Common myeloid progenitor, CD34-positive (primary cell): ENCODE data around the gene CHMP3.
A peak's percentile ranks its signal among the peaks of the same experiment; 100 is the strongest.

Experiments
- CTCF ChIA-PET: fragments of 350-600 bp; sonication (Branson Sonifier 250); formaldehyde crosslinking; loops from one replicate; lab custom pipeline; 2021; ENCODE audit warnings: antibody characterized with exemption; lab: Charles Lee
- POLR2A ChIA-PET: fragments of 350-600 bp; sonication (Branson Sonifier 250); formaldehyde crosslinking; loops from one replicate; lab custom pipeline; 2021; ENCODE audit warnings: antibody characterized with exemption; lab: Charles Lee
- DNase-seq, 3 donors: peaks; one replicate each; pipeline versions ENCODE4 v3.0.0 to v3.0.0-alpha.2; 2013
- H3K27ac ChIP-seq, 2 experiments: 1 replicate in 1 of 2; 2 replicates in 1 of 2; pipeline ENCODE4 v1.7.0; 2013; ENCODE audit warnings: inconsistent platforms in 2 of 2, low read length in 2 of 2, mild to moderate bottlenecking in 2 of 2, low read depth in 1 of 2, moderate library complexity in 1 of 2; ENCODE audit not compliant: severe bottlenecking in 2 of 2, insufficient read depth in 1 of 2, poor library complexity in 1 of 2
- H3K27me3 ChIP-seq, 5 experiments: replicated peaks in 2 of 5; 1 replicate in 3 of 5; 2 replicates in 2 of 5; pipeline versions ENCODE4 v1.6.1 to v1.7.0; 2013; ENCODE audit warnings: low read length in 4 of 5, mild to moderate bottlenecking in 2 of 5, moderate library complexity in 2 of 5, inconsistent platforms in 1 of 5; ENCODE audit not compliant: insufficient read depth in 5 of 5, control insufficient read depth in 4 of 5
- H3K36me3 ChIP-seq, 4 experiments: 1 replicate in 2 of 4; 2 replicates in 2 of 4; pipeline versions ENCODE4 v1.6.1 to v1.7.0; 2013; ENCODE audit warnings: low read length in 3 of 4, control low read depth in 1 of 4, mild to moderate bottlenecking in 1 of 4; ENCODE audit not compliant: control insufficient read depth in 4 of 4, insufficient read depth in 4 of 4
- H3K4me1 ChIP-seq, 4 experiments: 1 replicate in 3 of 4; 2 replicates in 1 of 4; pipeline versions ENCODE4 v1.6.1 to v1.7.1; 2013; ENCODE audit warnings: low read length in 3 of 4, mild to moderate bottlenecking in 3 of 4, control low read depth in 1 of 4, inconsistent platforms in 1 of 4, moderate library complexity in 1 of 4; ENCODE audit not compliant: control insufficient read depth in 4 of 4, insufficient read depth in 4 of 4; ENCODE audit errors: control extremely low read depth in 1 of 4
- H3K4me3 ChIP-seq, 7 experiments: 1 replicate in 4 of 7; 2 replicates in 3 of 7; pipeline versions ENCODE4 v1.5.1 to v1.7.0; 2013; ENCODE audit warnings: mild to moderate bottlenecking in 7 of 7, low read length in 6 of 7, moderate library complexity in 6 of 7, inconsistent platforms in 2 of 7, low read depth in 2 of 7, control low read depth in 1 of 7; ENCODE audit not compliant: insufficient read depth in 4 of 7, control insufficient read depth in 1 of 7; ENCODE audit errors: extremely low read depth in 1 of 7
- H3K9me3 ChIP-seq, 5 experiments: 1 replicate in 4 of 5; 2 replicates in 1 of 5; pipeline versions ENCODE4 v1.6.1 to v1.7.1; 2013; ENCODE audit warnings: low read length in 4 of 5, mild to moderate bottlenecking in 2 of 5, inconsistent platforms in 1 of 5, low read depth in 1 of 5, moderate library complexity in 1 of 5; ENCODE audit not compliant: control insufficient read depth in 4 of 5, insufficient read depth in 2 of 5; ENCODE audit errors: control extremely low read depth in 1 of 5
- WGBS: methylation state at CpG from one replicate; pipeline ENCODE4 v1.1.5; 2013; ENCODE audit not compliant: insufficient coverage; 5-methylcytosine and 5-hydroxymethylcytosine counted together

The CHMP3 gene

DNA sequence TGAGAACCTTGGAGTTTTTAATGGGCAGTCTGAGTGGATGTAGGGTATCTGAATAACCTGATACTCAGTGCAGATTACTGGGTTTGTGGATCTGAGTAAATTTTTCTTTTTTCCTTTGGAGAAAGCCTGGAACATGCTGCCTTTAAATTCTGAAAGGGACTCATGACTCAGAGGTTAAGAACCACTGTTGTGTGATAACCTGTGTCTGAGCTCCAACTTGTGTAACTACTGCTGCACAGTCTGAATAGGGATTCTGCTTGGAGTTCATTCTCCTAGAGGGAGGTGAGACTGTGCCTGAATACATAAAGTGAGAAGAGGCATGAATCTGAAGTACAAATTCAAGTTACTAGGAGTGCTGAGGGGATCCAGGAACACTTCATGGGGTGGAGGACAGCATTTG lies 85.9 kb downstream of the CHMP3 start:
- no peaks in the 10 kb centered on the region for H3K9me3 ChIP-seq
- no peaks in the 10 kb centered on the region for H3K4me1 ChIP-seq
- peaks cover 37 to 92% (median 66%) of the 10 kb centered on the region in 4 experiments for H3K36me3 ChIP-seq
- no peak for DNase-seq
- CTCF ChIA-PET, result no interaction called here
- H3K4me3 ChIP-seq, result no peak overlapping the region
- H3K27me3 ChIP-seq, result no peaks in the 10 kb centered on the region
- POLR2A ChIA-PET, result no interaction called here
- H3K27ac ChIP-seq, result no peak overlapping the region

DNA sequence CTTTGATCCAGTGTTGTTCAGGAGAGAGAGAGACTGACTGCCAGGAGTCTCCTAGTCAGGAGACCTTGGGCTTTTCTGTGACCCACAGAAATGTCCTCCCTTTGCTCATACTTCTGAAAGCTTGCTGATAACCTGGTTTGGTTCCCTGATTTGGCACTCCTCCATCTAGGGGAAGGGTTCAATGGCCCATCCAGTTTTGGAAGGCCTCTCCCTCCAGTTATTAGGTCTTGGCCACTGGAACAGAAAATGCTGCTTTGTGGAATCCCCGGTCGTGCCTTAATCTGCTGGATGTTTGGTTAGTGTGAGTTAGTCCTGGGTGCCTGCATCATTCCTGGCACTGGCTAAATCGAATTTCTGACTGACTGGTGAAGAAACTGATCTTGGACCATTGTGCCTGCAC lies 86.3 kb downstream of the CHMP3 start:
- Histone ChIP-seq H3K27me3 (no peaks in the 10 kb centered on the region), H3K9me3 (no peaks in the 10 kb centered on the region), H3K4me3 (no peak overlapping the region), H3K27ac (no peak overlapping the region), H3K36me3 (peaks cover 32 to 92% (median 63%) of the 10 kb centered on the region in 4 experiments), H3K4me1 (no peaks in the 10 kb centered on the region)
- POLR2A ChIA-PET, result interaction anchor here (1.4 kb wide), 1 partner anchor 11 kb away, joined by 3 read pairs; no protein-coding TSS in a partner anchor
- DNase-seq, result no peak
- CTCF ChIA-PET, result no interaction called here
- WGBS, result 100% methylated on average over 1 of the region's 3 CpGs

DNA sequence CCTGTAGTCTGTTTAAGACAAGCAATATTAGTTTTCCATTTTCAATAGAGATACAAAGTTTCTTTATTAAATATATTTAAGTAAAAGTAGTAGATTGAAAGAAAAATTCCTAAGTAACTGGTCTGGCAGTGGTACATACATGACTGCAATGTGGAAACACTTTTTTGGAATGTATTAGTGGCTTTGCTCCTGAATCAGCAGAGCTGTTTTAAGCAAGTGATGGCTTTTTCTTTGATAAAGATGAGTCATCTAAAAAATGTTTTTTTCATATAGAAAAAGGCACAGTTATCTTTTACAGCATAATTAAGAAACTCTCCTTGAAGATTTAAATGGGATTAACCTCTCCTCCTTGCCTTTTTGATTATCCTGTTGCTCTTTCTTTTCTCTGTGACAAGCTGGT lies 87.2 kb downstream of the CHMP3 start:
- no peak overlapping the region for H3K4me3 ChIP-seq
- POLR2A ChIA-PET, result interaction anchor here (1.4 kb wide), 1 partner anchor 10 kb away, joined by 3 read pairs; no protein-coding TSS in a partner anchor
- H3K27ac ChIP-seq, result no peak overlapping the region
- no peaks in the 10 kb centered on the region for H3K9me3 ChIP-seq
- peaks cover 33 to 90% (median 61%) of the 10 kb centered on the region in 4 experiments for H3K36me3 ChIP-seq
- H3K4me1 ChIP-seq, result no peaks in the 10 kb centered on the region
- no peak for DNase-seq
- H3K27me3 ChIP-seq, result no peaks in the 10 kb centered on the region
- CTCF ChIA-PET, result interaction anchor here (0.6 to 1.0 kb wide), 2 partner anchors 17 to 106 kb away, joined by 3 read pairs; no protein-coding TSS in a partner anchor

DNA sequence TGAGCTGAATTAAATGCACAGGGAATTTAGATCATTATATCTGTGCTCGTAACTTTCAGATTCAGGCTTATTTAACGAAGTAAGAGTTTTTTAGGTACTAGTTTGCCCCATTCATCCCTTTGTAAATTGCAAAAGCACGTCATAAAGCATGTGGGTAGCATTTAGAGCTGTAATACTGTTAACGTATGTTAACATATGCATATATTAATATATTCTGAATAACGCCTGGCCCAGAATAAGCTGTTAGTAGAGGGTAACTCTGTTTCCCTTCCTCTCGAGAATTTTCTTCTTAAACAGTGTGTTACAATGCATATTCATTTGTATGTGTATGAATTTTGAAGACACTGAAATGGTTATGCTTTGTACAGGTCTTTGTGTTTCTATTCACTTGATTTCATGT lies 91.6 kb downstream of the CHMP3 start:
- Histone ChIP-seq H3K9me3 (no peaks in the 10 kb centered on the region), H3K27ac (no peak overlapping the region), H3K4me1 (no peaks in the 10 kb centered on the region), H3K27me3 (no peaks in the 10 kb centered on the region), H3K4me3 (no peak overlapping the region), H3K36me3 (peaks cover 28 to 88% (median 59%) of the 10 kb centered on the region in 4 experiments)
- 100% methylated on average over 2 of the region's 6 CpGs for WGBS
- ChIA-PET POLR2A (no interaction called here), CTCF (interaction anchor here (0.8 to 1.9 kb wide), 2 partner anchors 23 to 66 kb away, joined by 3 to 6 read pairs; no protein-coding TSS in a partner anchor)
- no peak for DNase-seq

DNA sequence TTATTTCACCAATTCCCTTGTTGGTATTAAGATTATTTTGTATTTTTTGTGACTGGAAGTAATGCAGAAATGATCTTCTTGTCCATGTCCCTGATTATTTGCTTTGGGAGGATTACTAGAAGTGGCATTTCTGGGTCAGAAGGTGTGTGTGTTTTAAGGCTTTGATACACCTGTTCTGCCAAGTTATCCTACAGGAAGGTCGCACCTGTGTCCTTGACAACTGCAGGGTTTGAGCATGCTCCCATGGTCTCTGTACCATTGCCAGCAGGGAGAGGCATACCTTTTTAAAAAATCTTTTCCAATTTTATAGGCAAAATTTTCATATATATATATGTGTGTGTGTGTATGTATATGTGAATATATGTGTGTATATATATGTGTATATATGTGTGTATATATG lies 92.4 kb downstream of the CHMP3 start:
- ChIA-PET CTCF (no interaction called here), POLR2A (no interaction called here)
- Histone ChIP-seq H3K4me1 (no peaks in the 10 kb centered on the region), H3K9me3 (no peaks in the 10 kb centered on the region), H3K27ac (no peak overlapping the region), H3K36me3 (peaks cover 27 to 92% (median 62%) of the 10 kb centered on the region in 4 experiments), H3K4me3 (no peak overlapping the region), H3K27me3 (no peaks in the 10 kb centered on the region)
- no peak for DNase-seq
- WGBS, result 100% methylated on average over 1 of the region's 1 CpG

DNA sequence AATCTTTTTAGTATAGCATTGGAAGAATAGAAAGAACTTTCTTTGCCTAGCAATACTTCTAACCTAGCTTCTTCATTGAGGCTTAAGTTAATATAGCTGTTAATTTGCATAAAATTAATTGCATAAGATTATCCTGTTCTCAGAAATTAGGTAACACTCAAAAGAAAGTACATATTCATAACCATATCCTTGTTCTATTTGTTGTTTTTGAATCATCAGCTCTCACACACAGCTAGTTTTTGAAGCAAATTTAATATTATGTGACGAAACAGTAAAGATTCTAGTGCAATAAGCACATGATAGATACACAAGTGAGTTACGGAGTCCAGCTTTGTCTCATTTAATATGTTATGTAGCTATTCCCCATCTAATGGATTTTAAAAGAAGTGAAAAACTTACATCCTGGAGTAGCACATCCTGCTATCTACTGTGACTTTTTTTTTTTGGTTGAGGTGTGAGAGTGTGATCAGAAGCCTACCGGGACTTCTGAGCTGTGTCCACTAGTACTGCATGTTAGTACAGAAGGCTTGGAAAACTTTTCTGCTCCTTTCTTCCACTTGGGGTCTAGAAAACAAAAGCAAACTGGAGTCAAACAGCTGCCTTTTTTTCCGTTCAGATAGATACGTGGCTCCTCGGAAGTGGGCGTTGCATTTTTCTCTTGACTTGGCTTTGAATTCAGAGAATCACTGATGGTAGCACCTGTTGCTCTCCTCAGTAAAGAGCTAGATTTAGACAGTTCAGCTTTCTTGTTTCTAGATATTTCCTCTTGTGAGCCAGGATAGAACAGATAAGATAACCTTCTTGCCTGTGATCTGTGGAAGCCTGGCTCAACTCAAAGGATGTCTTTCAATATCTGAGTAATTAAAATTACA lies 94.8 kb downstream of the CHMP3 start:
- no peak overlapping the region for H3K27ac ChIP-seq
- ChIA-PET CTCF (interaction anchor here (0.8 to 2.8 kb wide), 8 partner anchors 11 to 244 kb away, joined by 3 to 11 read pairs (median 4); no protein-coding TSS in a partner anchor), POLR2A (interaction anchor here (0.6 to 0.9 kb wide), 3 partner anchors 26 to 361 kb away, joined by 3 to 6 read pairs (median 4); no protein-coding TSS in a partner anchor)
- no peak overlapping the region for H3K4me3 ChIP-seq
- WGBS, result 100% methylated on average over 5 of the region's 7 CpGs
- no peaks in the 10 kb centered on the region for H3K9me3 ChIP-seq
- no peaks in the 10 kb centered on the region for H3K4me1 ChIP-seq
- no peaks in the 10 kb centered on the region for H3K27me3 ChIP-seq
- no peak for DNase-seq
- peaks cover 39 to 91% (median 64%) of the 10 kb centered on the region in 4 experiments for H3K36me3 ChIP-seq

DNA sequence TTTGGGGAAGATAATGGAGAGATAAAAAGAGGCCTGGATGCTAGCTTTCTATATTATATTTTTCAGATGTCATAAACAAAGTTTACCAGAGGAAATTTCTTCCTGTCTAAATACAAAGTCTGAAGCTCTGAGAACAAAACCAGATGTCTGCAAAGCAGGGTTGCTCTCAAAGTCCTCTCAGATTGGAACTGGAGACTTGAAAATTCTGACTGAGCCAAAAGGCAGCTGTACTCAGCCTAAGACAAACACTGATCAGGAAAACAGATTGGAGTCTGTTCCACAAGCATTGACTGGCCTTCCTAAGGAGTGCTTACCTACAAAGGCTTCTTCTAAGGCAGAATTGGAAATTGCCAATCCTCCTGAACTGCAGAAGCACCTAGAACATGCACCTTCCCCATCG lies 96.9 kb downstream of the CHMP3 start:
- H3K27me3 ChIP-seq, result no peaks in the 10 kb centered on the region
- POLR2A ChIA-PET, result interaction anchor here (0.7 to 1.3 kb wide), 2 partner anchors 10 to 25 kb away, joined by 3 to 6 read pairs; no protein-coding TSS in a partner anchor
- H3K36me3 ChIP-seq, result peaks cover 38 to 87% (median 63%) of the 10 kb centered on the region in 4 experiments
- CTCF ChIA-PET, result interaction anchor here (0.9 to 2.8 kb wide), 4 partner anchors 13 to 246 kb away, joined by 3 to 11 read pairs (median 5); no protein-coding TSS in a partner anchor
- WGBS, result 88% methylated on average over 1 of the region's 1 CpG
- peak overlapping the region in 1 of 2 experiments; percentile 4 for H3K27ac ChIP-seq
- H3K9me3 ChIP-seq, result no peaks in the 10 kb centered on the region
- H3K4me1 ChIP-seq, result no peaks in the 10 kb centered on the region
- no peak for DNase-seq
- H3K4me3 ChIP-seq, result no peak overlapping the region
